ENCODE results near the gene STX18.

The STX18 gene

DNA sequence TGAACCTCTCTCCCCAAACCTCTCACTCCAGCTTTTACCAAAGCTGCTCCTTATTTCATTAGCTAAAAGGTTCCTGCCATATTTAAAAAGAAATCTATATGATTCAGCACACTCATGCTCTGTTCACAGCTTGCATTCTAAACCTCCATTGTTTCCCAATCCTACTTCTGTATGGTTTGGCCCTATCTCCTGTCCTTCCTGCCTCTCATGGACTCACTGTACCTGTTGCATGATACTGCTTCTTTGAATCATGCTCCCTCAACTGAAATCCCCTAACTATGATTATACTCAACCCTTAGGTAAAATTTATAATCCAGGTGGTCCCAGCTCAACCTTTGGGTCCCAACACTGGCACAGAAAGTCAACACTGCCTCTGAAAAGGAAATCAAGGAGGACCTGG is 6.3 kb downstream of the STX18 start:
- no peaks in the 10 kb centered on the region; the same call in 1 of the 2 replicates for H3K36me3 ChIP-seq
- TF ChIP-seq, protein P1, sequence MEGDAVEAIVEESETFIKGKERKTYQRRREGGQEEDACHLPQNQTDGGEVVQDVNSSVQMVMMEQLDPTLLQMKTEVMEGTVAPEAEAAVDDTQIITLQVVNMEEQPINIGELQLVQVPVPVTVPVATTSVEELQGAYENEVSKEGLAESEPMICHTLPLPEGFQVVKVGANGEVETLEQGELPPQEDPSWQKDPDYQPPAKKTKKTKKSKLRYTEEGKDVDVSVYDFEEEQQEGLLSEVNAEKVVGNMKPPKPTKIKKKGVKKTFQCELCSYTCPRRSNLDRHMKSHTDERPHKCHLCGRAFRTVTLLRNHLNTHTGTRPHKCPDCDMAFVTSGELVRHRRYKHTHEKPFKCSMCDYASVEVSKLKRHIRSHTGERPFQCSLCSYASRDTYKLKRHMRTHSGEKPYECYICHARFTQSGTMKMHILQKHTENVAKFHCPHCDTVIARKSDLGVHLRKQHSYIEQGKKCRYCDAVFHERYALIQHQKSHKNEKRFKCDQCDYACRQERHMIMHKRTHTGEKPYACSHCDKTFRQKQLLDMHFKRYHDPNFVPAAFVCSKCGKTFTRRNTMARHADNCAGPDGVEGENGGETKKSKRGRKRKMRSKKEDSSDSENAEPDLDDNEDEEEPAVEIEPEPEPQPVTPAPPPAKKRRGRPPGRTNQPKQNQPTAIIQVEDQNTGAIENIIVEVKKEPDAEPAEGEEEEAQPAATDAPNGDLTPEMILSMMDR (IDR thresholded peaks at IDR 0.05; ENCODE audit: low read depth, low read length): no peak
- no peak overlapping the region for H3K27ac ChIP-seq
- DNase-seq: no peak
- no peaks in the 10 kb centered on the region for H3K9me3 ChIP-seq (ENCODE audit: severe bottlenecking)
- no peak overlapping the region for H3K4me3 ChIP-seq (ENCODE audit: low read depth, low read length)
- H3K27me3 ChIP-seq (ENCODE audit: insufficient read depth, low read depth, severe bottlenecking): no peaks in the 10 kb centered on the region

DNA sequence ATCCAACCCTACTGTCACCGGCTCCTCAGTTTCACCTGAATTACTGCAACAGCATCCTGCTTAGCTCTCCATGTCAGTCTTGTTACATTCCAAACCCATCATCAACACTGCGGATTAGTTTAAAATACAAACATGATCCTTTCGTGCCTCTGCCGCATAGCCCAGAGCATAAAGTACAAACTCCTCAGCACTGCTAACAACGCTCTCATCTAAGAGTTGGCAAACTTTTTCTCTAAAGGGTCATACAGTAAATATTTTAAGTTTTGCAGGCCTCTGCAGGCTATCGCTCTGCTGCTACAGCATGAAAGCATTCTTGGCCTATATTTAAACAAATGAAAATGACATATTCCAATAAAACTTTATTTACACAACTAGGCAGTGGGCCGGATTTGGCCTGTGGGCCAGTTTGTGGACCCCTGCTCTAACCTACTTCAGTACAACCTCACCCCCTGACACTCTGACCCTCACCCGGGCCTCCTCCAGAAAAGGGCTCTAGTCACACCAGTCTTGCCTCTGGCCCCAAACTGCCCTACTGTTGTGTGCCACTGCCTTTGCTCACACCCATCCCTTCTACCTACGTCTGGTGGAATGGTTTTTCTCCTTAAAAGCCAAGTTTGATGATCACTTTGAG is 7.2 kb downstream of the STX18 start:
- DNase-seq: no peak
- no peaks in the 10 kb centered on the region; the same call in 1 of the 2 replicates for H3K36me3 ChIP-seq
- H3K4me3 ChIP-seq (ENCODE audit: low read depth, low read length): no peak overlapping the region
- H3K9me3 ChIP-seq (ENCODE audit: severe bottlenecking): no peaks in the 10 kb centered on the region
- no peak overlapping the region for H3K27ac ChIP-seq
- no peaks in the 10 kb centered on the region for H3K27me3 ChIP-seq (ENCODE audit: insufficient read depth, low read depth, severe bottlenecking)
- TF ChIP-seq, protein P1 (IDR thresholded peaks at IDR 0.05; ENCODE audit: low read depth, low read length): no peak

DNA sequence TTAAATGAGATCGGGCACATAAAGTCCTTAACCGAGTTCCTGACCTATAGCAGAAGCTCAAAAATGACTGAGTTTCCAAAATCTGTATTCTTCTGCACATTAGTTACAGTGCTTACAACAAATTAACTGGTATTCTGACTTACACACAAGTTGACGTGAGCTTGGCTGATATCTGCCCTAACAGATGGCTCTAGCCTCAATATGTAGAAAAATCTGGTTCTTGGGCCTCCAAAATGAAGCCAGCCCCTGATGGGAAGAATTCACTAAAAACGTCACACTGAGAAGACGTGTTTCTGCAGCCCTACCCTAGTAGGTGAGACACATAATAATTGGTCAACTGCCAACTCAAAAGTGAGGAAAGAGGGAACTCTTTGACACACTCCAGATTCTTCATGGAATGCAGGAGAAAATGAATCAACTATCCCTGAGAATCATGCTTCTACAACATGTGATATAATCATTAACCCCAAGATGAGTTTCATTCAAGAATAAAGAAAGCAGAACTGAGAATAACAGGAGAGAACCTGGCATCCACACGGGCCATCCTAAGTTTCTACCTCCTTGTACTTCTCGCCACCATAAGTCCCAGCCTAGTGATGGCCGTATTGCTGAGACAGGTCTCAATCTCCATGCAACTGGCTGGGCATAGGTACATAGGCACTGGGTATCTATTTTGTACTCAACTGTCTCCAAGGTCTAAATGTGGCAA is 8.2 kb downstream of the STX18 start:
- TF ChIP-seq, protein P1 (IDR thresholded peaks at IDR 0.05; ENCODE audit: low read depth, low read length): no peak
- Histone ChIP-seq H3K27ac (no peak overlapping the region), H3K9me3 (ENCODE audit: severe bottlenecking) (no peaks in the 10 kb centered on the region), H3K4me3 (ENCODE audit: low read depth, low read length) (no peak overlapping the region), H3K27me3 (ENCODE audit: insufficient read depth, low read depth, severe bottlenecking) (no peaks in the 10 kb centered on the region), H3K36me3 (no peaks in the 10 kb centered on the region; the same call in 1 of the 2 replicates)
- DNase-seq: no peak

DNA sequence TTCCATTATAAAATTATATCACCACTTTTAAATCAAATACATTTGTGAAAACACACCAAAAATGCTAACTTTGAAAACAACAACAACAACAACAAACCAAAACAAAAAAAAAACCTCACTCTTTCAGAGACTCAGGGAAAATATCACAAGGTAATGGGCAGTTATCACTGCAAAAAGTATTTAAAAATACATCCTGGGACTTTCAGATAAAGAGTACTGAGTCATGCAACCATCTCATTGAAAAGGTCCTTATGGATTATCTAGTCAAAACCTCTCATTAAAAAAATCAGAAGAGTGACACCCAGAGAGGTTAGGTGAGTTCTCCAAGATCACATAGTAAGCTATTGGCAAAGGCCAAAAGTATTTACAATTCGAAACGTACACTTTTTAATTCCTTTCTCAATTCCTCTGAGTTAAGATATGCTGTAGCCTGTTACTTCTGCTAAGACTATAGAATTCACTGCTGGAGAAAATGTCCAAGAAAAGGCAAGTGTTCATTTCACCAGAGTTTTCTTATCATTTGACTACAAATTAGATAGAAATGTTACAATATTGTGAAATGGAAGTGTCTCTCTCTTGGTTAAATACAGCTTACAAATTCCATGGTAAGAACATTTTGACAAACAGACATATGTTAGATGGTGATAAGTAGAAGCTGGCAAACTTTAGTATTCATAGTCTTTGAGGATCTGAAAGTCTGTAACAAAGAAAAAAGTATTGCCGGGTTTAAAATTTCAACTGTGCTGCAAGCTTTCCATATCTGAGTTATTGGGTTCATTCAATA is 9.3 kb downstream of the STX18 start:
- Histone ChIP-seq H3K27me3 (ENCODE audit: insufficient read depth, low read depth, severe bottlenecking) (no peaks in the 10 kb centered on the region), H3K4me3 (ENCODE audit: low read depth, low read length) (no peak overlapping the region), H3K36me3 (no peaks in the 10 kb centered on the region; the same call in 1 of the 2 replicates), H3K9me3 (ENCODE audit: severe bottlenecking) (no peaks in the 10 kb centered on the region), H3K27ac (no peak overlapping the region)
- TF ChIP-seq, protein P1 (IDR thresholded peaks at IDR 0.05; ENCODE audit: low read depth, low read length): no peak
- DNase-seq: no peak

DNA sequence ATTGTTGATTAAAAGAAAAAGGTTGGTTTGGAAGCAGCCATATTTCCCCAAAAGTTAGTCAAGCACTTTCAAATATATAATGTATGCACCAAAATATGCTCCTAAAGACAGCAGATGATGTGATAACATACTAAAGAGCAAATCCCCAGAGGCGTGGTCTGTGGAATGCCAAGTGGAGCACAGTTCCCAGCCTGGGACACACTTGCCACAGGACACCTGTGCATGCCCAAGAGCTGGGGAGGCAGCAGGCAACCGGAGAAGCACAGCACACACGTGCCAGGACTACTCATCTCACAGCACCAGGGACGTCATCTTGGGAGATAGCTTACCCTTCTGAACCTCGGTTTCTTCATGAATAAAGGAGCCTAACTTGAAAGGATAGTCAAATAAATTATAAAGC is 12.5 kb downstream of the STX18 start:
- TF ChIP-seq, protein P1 (IDR thresholded peaks at IDR 0.05; ENCODE audit: low read depth, low read length): no peak
- H3K36me3 ChIP-seq: no peaks in the 10 kb centered on the region
- H3K9me3 ChIP-seq (ENCODE audit: severe bottlenecking): no peaks in the 10 kb centered on the region
- H3K27ac ChIP-seq: no peak overlapping the region
- H3K27me3 ChIP-seq (ENCODE audit: insufficient read depth, low read depth, severe bottlenecking): no peaks in the 10 kb centered on the region
- no peak overlapping the region for H3K4me3 ChIP-seq (ENCODE audit: low read depth, low read length)
- DNase-seq: no peak

Measured in WERI-Rb-1 (cell line).